ENCODE measurements around the gene ASPRV1. TPM values are rescaled to one million over a fixed set of nuclear protein-coding genes. Genes with fewer than 3 reads are reported as not detected.
"Not testable (repeated sequence)": the region's sequence is repeated elsewhere in the genome, so short reads cannot be mapped to it uniquely, and the experiment has no call there.

ASPRV1 gene
- total and polyA plus RNA-seq, 2 experiments from 2014 or later = 0.73 TPM; not detected in 1

GRCh38 chr2:70002241-70002899, 40.9 kb upstream of the ASPRV1 start:
- H3K27me3 ChIP-seq = no peaks in the 10 kb centered on the region
- H3K27ac ChIP-seq = no peak overlapping the region
- no peak overlapping the region for H3K4me2 ChIP-seq
- no peaks in the 10 kb centered on the region for H3K36me3 ChIP-seq (replicated peaks; ENCODE audit: insufficient read depth, low read depth)
- whole genome bisulfite sequencing (ENCODE audit: low lambda C conversion rate, missing lambda C conversion rate) = 70% methylated on average over 2 of the region's 2 CpGs
- H4K20me1 ChIP-seq (ENCODE audit: insufficient read depth, poor library complexity, severe bottlenecking) = no peaks in the 10 kb centered on the region
- H3K9me2 ChIP-seq (replicated peaks; ENCODE audit: insufficient read depth) = no peaks in the 10 kb centered on the region
- no peaks in the 10 kb centered on the region for H3K9me3 ChIP-seq (ENCODE audit: low read depth)
- no peak for DNase-seq (ENCODE audit: low spot score)
- no peak overlapping the region for H3K4me3 ChIP-seq
- H3K4me1 ChIP-seq (ENCODE audit: insufficient read depth) = peaks cover 3% of the 10 kb centered on the region
- TF ChIP-seq EZH2 (IDR thresholded peaks at IDR 0.05; ENCODE audit: borderline replicate concordance) (no peak), EZH2phosphoT487 (IDR thresholded peaks at IDR 0.05; ENCODE audit: low read depth, severe bottlenecking, unreplicated experiment) (no peak), CTCF (IDR thresholded peaks at IDR 0.05; ENCODE audit: poor library complexity) (no peak)
- H3K79me2 ChIP-seq = no peaks in the 10 kb centered on the region
- no peak overlapping the region for H2AFZ ChIP-seq

DNA sequence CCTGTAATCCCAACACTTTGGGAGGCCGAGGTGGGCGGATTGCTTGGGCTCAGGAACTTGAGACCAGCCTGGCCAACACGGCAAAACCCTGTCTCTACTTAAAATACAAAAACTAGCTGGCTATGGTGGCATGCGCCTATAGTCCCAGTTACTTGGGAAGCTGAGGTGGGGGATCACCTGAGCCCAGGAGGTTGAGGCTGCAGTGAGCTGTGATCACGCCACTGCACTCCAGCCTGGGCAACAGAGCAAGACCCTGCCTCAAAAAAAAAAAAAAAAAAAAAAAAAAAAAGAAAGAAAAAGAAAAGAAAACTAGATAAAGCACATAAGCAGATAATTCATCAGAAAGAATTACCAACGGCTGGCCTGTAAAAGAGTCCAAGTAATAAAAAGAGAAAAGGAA, 39.1 kb upstream of the ASPRV1 start:
- H3K9me3 ChIP-seq (ENCODE audit: low read depth); H3K9me2 ChIP-seq (replicated peaks; ENCODE audit: insufficient read depth); H3K4me3 ChIP-seq; H2AFZ ChIP-seq; H4K20me1 ChIP-seq (ENCODE audit: insufficient read depth, poor library complexity, severe bottlenecking); H3K27ac ChIP-seq; H3K4me2 ChIP-seq; H3K36me3 ChIP-seq (replicated peaks; ENCODE audit: insufficient read depth, low read depth); H3K4me1 ChIP-seq (ENCODE audit: insufficient read depth); H3K27me3 ChIP-seq; H3K79me2 ChIP-seq; DNase-seq (ENCODE audit: low spot score): not testable (repeated sequence)
- WGBS (ENCODE audit: low lambda C conversion rate, missing lambda C conversion rate) = 96% methylated on average over 6 of the region's 6 CpGs

GRCh38 chr2:69998761-69999160, 37.3 kb upstream of the ASPRV1 start:
- TF ChIP-seq EZH2 (IDR thresholded peaks at IDR 0.05; ENCODE audit: borderline replicate concordance) = no peak
- no peak for TF ChIP-seq EZH2phosphoT487 (IDR thresholded peaks at IDR 0.05; ENCODE audit: low read depth, severe bottlenecking, unreplicated experiment)
- TF ChIP-seq CTCF (IDR thresholded peaks at IDR 0.05; ENCODE audit: poor library complexity) = no peak
- H3K9me2 ChIP-seq (replicated peaks; ENCODE audit: insufficient read depth) = no peaks in the 10 kb centered on the region
- H3K27ac ChIP-seq = no peak overlapping the region
- no peaks in the 10 kb centered on the region for H3K27me3 ChIP-seq
- no peaks in the 10 kb centered on the region for H3K9me3 ChIP-seq (ENCODE audit: low read depth)
- H2AFZ ChIP-seq = no peak overlapping the region
- H3K4me2 ChIP-seq = no peak overlapping the region
- peaks cover 3% of the 10 kb centered on the region for H3K4me1 ChIP-seq (ENCODE audit: insufficient read depth)
- 95% methylated on average over 6 of the region's 6 CpGs for WGBS (ENCODE audit: low lambda C conversion rate, missing lambda C conversion rate)
- no peak for DNase-seq (ENCODE audit: low spot score)
- no peaks in the 10 kb centered on the region for H3K36me3 ChIP-seq (replicated peaks; ENCODE audit: insufficient read depth, low read depth)
- no peaks in the 10 kb centered on the region for H3K79me2 ChIP-seq
- no peak overlapping the region for H3K4me3 ChIP-seq
- H4K20me1 ChIP-seq (ENCODE audit: insufficient read depth, poor library complexity, severe bottlenecking) = no peaks in the 10 kb centered on the region

DNA sequence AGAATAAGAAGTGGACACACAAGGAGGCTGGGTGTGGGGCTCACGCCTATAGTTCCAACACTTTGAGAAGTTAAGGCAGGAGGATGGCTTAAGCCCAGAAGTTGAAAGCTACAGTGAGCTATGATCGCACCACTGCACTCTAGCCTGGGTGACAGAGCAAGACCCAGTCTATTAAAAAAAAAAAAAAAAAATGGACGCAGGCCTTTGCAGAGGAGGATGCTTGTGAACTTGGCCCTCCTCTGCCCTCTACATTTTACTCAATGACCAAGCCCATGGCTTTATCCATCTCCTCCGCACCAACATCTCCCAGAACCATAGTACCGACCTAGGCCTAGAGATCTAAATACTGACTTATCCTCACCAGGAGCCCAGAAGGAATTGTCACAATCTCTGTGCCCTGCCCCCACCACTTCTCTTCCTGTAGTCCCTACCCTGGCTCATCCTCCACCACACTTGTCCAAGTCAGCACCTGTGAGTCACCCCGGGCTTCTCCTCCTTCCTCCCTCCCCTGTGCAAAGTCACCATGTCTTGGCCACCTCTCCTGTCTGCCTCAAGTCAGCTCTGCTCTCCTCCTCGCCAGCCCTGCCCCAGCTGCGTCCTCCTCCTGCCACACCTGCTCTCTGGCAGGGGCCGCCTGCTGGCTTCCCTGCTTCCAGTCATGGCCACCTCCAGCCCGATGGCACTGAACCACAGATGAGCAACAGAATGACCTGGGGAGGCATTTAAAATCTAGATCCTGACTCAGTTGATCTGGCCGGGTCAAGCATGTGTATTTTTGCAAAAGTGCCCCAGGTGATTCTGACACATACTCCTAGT, 35.8 kb upstream of the ASPRV1 start:
- Histone ChIP-seq H3K4me1 (ENCODE audit: insufficient read depth) (peaks cover 3% of the 10 kb centered on the region), H4K20me1 (ENCODE audit: insufficient read depth, poor library complexity, severe bottlenecking) (no peaks in the 10 kb centered on the region), H3K36me3 (replicated peaks; ENCODE audit: insufficient read depth, low read depth) (no peaks in the 10 kb centered on the region), H2AFZ (no peak overlapping the region), H3K27me3 (no peaks in the 10 kb centered on the region), H3K9me2 (replicated peaks; ENCODE audit: insufficient read depth) (no peaks in the 10 kb centered on the region), H3K9me3 (ENCODE audit: low read depth) (no peaks in the 10 kb centered on the region), H3K4me3 (no peak overlapping the region), H3K79me2 (no peaks in the 10 kb centered on the region), H3K27ac (no peak overlapping the region), H3K4me2 (no peak overlapping the region)
- peak; percentile 51 for DNase-seq (ENCODE audit: low spot score)
- 88% methylated on average over 11 of the region's 11 CpGs for WGBS (ENCODE audit: low lambda C conversion rate, missing lambda C conversion rate)
- no peak for TF ChIP-seq EZH2phosphoT487 (IDR thresholded peaks at IDR 0.05; ENCODE audit: low read depth, severe bottlenecking, unreplicated experiment)
- TF ChIP-seq EZH2 (IDR thresholded peaks at IDR 0.05; ENCODE audit: borderline replicate concordance) = no peak
- TF ChIP-seq CTCF (IDR thresholded peaks at IDR 0.05; ENCODE audit: poor library complexity) = no peak
